Activated CD8-positive, alpha-beta T cell treated with anti-CD3 and anti-CD28 coated beads, Interleukin-2, amount 10 ng/mL, durations not matched to agents 7 days and 5 days (primary cell): ENCODE data around the gene SPATA3. TPM values are rescaled to one million over a fixed set of nuclear protein-coding genes. Genes with fewer than 3 reads are reported as not detected.

ENCODE experiments used
- ATAC-seq: fragments of 150-1000 bp; cut with Tn5 transposase; one replicate; pipeline ENCODE4 v1.10.0; 2021; ENCODE audit warnings: moderate library complexity
- CTCF ChIA-PET: fragments of 350-600 bp; sonication (Branson Sonifier 250); formaldehyde crosslinking; loops from one replicate; lab custom pipeline; 2021; ENCODE audit warnings: antibody characterized with exemption; lab: Charles Lee
- POLR2A ChIA-PET: fragments of 350-600 bp; sonication (Branson Sonifier 250); formaldehyde crosslinking; loops from one replicate; lab custom pipeline; 2021; ENCODE audit warnings: antibody characterized with exemption; lab: Charles Lee
- DNase-seq: peaks from one replicate; pipeline ENCODE4 v3.0.0-alpha.2; 2020
- H3K27ac Mint-ChIP-seq: one replicate; pipeline ENCODE4 v1.8.0; 2021; ENCODE audit warnings: mild to moderate bottlenecking, mixed read lengths
- H3K27me3 Mint-ChIP-seq: one replicate; pipeline ENCODE4 v1.8.0; 2021; ENCODE audit warnings: low read depth, mixed read lengths
- H3K36me3 Mint-ChIP-seq: one replicate; pipeline ENCODE4 v1.8.0; 2021; ENCODE audit warnings: low read depth, mixed read lengths
- H3K4me1 Mint-ChIP-seq: one replicate; pipeline ENCODE4 v1.8.0; 2021; ENCODE audit warnings: low read depth, mixed read lengths
- H3K4me3 Mint-ChIP-seq: one replicate; pipeline ENCODE4 v1.8.0; 2021; ENCODE audit warnings: mild to moderate bottlenecking, mixed read lengths
- H3K9me3 Mint-ChIP-seq: one replicate; pipeline ENCODE4 v1.8.0; 2022; ENCODE audit warnings: mixed read lengths; ENCODE audit not compliant: insufficient read depth
- total RNA-seq, 2 experiments: library from RNA; stranded (reverse); gene quantifications; one replicate each; pipeline ENCODE4 v1.2.3, GENCODE V29; 2021

Gene SPATA3
- under 1 TPM in 1 of 2 experiments, not detected in 1; 0.29 TPM for total RNA-seq

DNA sequence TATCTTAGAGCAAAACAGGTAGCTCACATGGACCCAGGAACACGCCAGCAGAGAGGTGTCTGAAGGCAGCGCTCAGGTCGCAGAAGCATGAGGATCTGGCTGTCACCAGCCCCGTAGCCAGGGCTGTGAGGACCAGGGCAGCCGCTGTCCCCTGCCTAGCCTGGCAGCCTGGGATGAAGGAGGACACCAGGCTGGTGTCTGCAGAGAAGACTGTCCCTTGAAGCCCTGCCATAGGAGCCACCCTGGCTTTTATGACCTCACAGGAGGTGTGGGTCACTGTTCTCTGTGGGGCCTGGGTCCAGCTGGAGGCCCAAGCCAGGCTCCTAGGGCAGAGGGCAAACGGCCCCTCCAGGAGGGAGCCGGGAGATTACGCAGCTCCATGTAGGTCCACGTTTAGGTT, at the start of gene SPATA3:
Gene SPATA3, plus strand, starts transcription at position 301 of the 400 bp plus-strand sequence. CDS start 113 bp downstream, outside the sequence.
- ChIA-PET CTCF (interaction anchor here (1.2 to 2.0 kb wide), 2 partner anchors 8 to 172 kb away, joined by 4 to 7 read pairs; no protein-coding TSS in a partner anchor), POLR2A (no interaction called here)
- no peak for DNase-seq
- no peaks in the 10 kb centered on the region for H3K36me3 Mint-ChIP-seq
- H3K27ac Mint-ChIP-seq = no peak within 1 kb of the TSS
- no peaks in the 10 kb centered on the region for H3K4me1 Mint-ChIP-seq
- H3K9me3 Mint-ChIP-seq = no peaks in the 10 kb centered on the region
- ATAC-seq = no peak
- no peak within 1 kb of the TSS for H3K4me3 Mint-ChIP-seq
- H3K27me3 Mint-ChIP-seq = peaks cover 55% of the 10 kb centered on the region

GRCh38 chr2:230946429-230947234, 49.3 kb upstream of the SPATA3 start:
- ATAC-seq (no peak), DNase-seq (no peak)
- POLR2A ChIA-PET = interaction anchor here (0.7 to 0.9 kb wide), 3 partner anchors 11 to 41 kb away, joined by 3 to 4 read pairs (median 3); no protein-coding TSS in a partner anchor
- Mint-ChIP-seq H3K4me3 (no peak overlapping the region), H3K27ac (peak overlapping the region; percentile 4), H3K9me3 (no peaks in the 10 kb centered on the region), H3K27me3 (no peaks in the 10 kb centered on the region), H3K36me3 (no peaks in the 10 kb centered on the region), H3K4me1 (peaks cover 66% of the 10 kb centered on the region)
- CTCF ChIA-PET = interaction anchor here (0.7 to 4.2 kb wide), 7 partner anchors 13 to 106 kb away, joined by 3 to 22 read pairs (median 3); partner anchors contain the start of gene GPR55

DNA sequence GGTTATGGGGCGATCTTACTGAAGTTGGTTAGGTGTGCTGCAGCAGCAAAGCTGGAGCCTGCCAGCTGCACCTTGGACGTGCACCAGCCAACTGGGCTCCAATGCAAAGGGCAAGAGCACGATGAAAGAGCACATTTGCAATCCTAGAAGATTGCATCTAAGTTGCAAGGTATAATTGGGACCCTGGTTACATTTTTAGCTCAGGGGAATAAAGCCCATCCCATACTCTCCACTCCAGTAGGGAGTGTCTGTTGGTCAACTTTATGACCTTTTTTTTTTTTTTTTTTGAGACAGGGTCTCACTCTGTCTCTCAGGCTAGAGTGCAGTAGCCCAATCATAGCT, 48.7 kb upstream of the SPATA3 start:
- Mint-ChIP-seq H3K4me1 (peaks cover 66% of the 10 kb centered on the region), H3K27ac (peak overlapping the region; percentile 4), H3K36me3 (no peaks in the 10 kb centered on the region), H3K4me3 (no peak overlapping the region), H3K27me3 (no peaks in the 10 kb centered on the region), H3K9me3 (no peaks in the 10 kb centered on the region)
- CTCF ChIA-PET = interaction anchor here (0.7 to 4.2 kb wide), 8 partner anchors 8 to 106 kb away, joined by 3 to 22 read pairs (median 4); partner anchors contain the start of gene GPR55
- DNase-seq (no peak), ATAC-seq (no peak)
- POLR2A ChIA-PET = interaction anchor here (0.7 to 1.3 kb wide), 6 partner anchors 9 to 42 kb away, joined by 3 to 6 read pairs (median 4); no protein-coding TSS in a partner anchor

GRCh38 chr2:230947908-230948365, 48.0 kb upstream of the SPATA3 start:
- H3K27me3 Mint-ChIP-seq = no peaks in the 10 kb centered on the region
- peak overlapping the region; percentile 72 for H3K27ac Mint-ChIP-seq
- ChIA-PET POLR2A (interaction anchor here (0.6 to 1.4 kb wide), 5 partner anchors 9 to 41 kb away, joined by 3 to 6 read pairs (median 4); no protein-coding TSS in a partner anchor), CTCF (interaction anchor here (0.7 to 4.2 kb wide), 7 partner anchors 9 to 105 kb away, joined by 3 to 22 read pairs (median 4); partner anchors contain the start of gene GPR55)
- ATAC-seq (no peak), DNase-seq (peak; percentile 40)
- peaks cover 65% of the 10 kb centered on the region for H3K4me1 Mint-ChIP-seq
- H3K4me3 Mint-ChIP-seq = no peak overlapping the region
- no peaks in the 10 kb centered on the region for H3K9me3 Mint-ChIP-seq
- H3K36me3 Mint-ChIP-seq = peaks cover 3% of the 10 kb centered on the region

GRCh38 chr2:230949966-230950873, 45.7 kb upstream of the SPATA3 start:
- no peak for DNase-seq
- CTCF ChIA-PET = interaction anchor here (1.0 to 4.2 kb wide), 4 partner anchors 23 to 37 kb away, joined by 3 to 22 read pairs (median 4); partner anchors contain the start of gene GPR55
- POLR2A ChIA-PET = no interaction called here
- Mint-ChIP-seq H3K27me3 (no peaks in the 10 kb centered on the region), H3K36me3 (peaks cover 3% of the 10 kb centered on the region), H3K4me1 (peaks cover 64% of the 10 kb centered on the region), H3K9me3 (no peaks in the 10 kb centered on the region), H3K27ac (peak overlapping the region; percentile 18), H3K4me3 (no peak overlapping the region)
- ATAC-seq = no peak

DNA sequence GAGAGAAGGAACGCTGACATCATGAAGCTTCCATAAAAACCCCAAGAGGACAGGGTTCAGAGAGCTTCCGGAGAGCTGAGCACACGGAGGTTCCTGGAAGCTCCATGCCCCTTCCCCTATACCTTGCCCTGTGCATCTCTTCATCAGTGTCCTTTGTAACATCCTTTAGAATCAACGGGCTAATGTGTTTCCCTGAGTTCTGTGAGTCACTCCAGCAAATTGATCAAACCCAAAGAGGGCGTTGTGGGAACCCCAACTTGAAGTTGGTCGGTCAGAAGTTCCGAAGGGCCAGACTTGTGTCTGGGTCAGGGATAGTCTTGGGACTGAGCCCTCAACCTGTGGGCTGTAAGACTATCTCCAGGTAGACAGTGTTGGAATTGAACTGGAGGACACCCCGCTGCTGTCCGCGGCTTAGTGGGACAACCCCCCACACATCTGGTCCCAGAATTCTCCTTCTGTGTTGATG, 45.0 kb upstream of the SPATA3 start:
- no peak for DNase-seq
- ChIA-PET POLR2A (interaction anchor here (1.1 kb wide), 1 partner anchor 20 kb away, joined by 3 read pairs; no protein-coding TSS in a partner anchor), CTCF (interaction anchor here (1.1 to 2.4 kb wide), 2 partner anchors 24 to 34 kb away, joined by 3 to 6 read pairs; no protein-coding TSS in a partner anchor)
- no peak overlapping the region for H3K4me3 Mint-ChIP-seq
- no peaks in the 10 kb centered on the region for H3K9me3 Mint-ChIP-seq
- peaks cover 3% of the 10 kb centered on the region for H3K36me3 Mint-ChIP-seq
- H3K4me1 Mint-ChIP-seq = peaks cover 64% of the 10 kb centered on the region
- H3K27ac Mint-ChIP-seq = no peak overlapping the region
- no peak for ATAC-seq
- H3K27me3 Mint-ChIP-seq = no peaks in the 10 kb centered on the region

GRCh38 chr2:230951396-230951795, 44.5 kb upstream of the SPATA3 start:
- H3K27ac Mint-ChIP-seq = no peak overlapping the region

DNA sequence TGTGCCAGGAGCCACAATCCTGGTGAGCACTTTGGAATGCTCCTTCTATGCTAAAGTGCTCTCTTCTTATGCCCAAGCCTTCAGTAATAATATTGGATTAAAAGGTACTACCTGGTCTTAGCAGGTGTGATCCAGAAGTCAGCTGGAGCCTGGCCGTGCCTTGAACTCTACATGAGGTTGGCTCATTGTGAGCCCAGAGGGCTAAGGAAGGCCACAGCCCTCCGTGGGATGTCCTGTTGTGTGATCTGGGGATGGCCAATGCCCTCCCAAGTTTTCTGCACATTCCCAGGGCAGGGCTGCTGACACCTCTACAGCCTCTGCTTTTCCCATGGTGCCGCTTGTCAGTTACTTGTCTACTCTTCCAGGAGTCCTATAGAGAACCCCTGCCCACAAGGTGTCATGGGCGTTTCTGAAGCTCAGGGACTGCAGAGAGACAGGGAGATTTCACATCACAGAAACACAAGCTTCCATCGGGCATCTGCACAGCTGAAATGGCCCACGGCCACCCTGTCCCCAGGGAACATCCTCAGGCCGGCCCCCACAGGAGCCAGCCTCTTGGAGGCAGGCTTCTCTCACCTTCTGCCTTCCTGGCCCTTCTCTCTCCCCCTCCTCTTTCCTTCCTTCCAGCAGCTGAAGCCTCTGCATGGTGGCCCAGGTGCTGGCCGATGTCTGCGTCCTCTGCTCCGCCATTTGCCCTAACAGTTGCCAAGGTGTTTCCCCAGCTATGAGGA, 43.5 kb upstream of the SPATA3 start:
- CTCF ChIA-PET = interaction anchor here (1.0 kb wide), 1 partner anchor 28 kb away, joined by 5 read pairs; the partner anchor contains the start of gene GPR55
- Mint-ChIP-seq H3K9me3 (no peaks in the 10 kb centered on the region), H3K27ac (no peak overlapping the region), H3K27me3 (no peaks in the 10 kb centered on the region), H3K4me1 (peaks cover 58% of the 10 kb centered on the region), H3K4me3 (no peak overlapping the region), H3K36me3 (peaks cover 3% of the 10 kb centered on the region)
- DNase-seq (no peak), ATAC-seq (no peak)
- POLR2A ChIA-PET = interaction anchor here (1.1 kb wide), 1 partner anchor 32 kb away, joined by 3 read pairs; no protein-coding TSS in a partner anchor

More at GRCh38 chr2:230951396-230951795, 44.5 kb upstream of the SPATA3 start:
- Mint-ChIP-seq H3K4me3 (no peak overlapping the region), H3K27me3 (no peaks in the 10 kb centered on the region), H3K4me1 (peaks cover 59% of the 10 kb centered on the region), H3K36me3 (peaks cover 3% of the 10 kb centered on the region), H3K9me3 (no peaks in the 10 kb centered on the region)
- DNase-seq (no peak), ATAC-seq (no peak)
- CTCF ChIA-PET = interaction anchor here (1.1 to 2.4 kb wide), 2 partner anchors 24 to 34 kb away, joined by 3 to 6 read pairs; no protein-coding TSS in a partner anchor
- POLR2A ChIA-PET = interaction anchor here (1.1 kb wide), 1 partner anchor 21 kb away, joined by 3 read pairs; no protein-coding TSS in a partner anchor

DNA sequence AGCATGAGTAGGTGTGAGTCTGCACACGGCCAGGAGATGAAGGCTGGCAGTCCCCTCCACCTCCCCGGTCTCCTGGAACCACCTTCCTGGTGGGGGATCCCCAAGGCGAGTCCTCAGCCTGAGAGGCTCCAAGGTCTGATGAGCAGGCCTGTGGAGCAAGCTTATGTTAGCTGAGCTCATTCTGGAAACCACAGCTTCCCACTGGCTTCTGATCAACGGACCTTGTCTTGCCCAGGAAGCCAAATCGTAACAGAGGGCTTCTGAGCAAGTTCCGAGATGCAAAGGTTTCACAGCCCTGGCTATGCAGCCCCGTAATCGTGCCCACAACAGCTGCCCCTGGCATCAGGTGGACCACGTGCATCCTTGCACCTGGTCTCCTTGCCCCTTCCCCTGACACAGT, 42.1 kb upstream of the SPATA3 start:
- Mint-ChIP-seq H3K4me3 (no peak overlapping the region), H3K27ac (no peak overlapping the region), H3K36me3 (peaks cover 3% of the 10 kb centered on the region), H3K4me1 (peaks cover 59% of the 10 kb centered on the region), H3K27me3 (no peaks in the 10 kb centered on the region), H3K9me3 (no peaks in the 10 kb centered on the region)
- ChIA-PET CTCF (interaction anchor here (2.5 kb wide), 1 partner anchor 29 kb away, joined by 7 read pairs; no protein-coding TSS in a partner anchor), POLR2A (interaction anchor here (0.9 kb wide), 1 partner anchor 29 kb away, joined by 3 read pairs; the partner anchor contains the start of gene GPR55)
- no peak for DNase-seq
- ATAC-seq = no peak

DNA sequence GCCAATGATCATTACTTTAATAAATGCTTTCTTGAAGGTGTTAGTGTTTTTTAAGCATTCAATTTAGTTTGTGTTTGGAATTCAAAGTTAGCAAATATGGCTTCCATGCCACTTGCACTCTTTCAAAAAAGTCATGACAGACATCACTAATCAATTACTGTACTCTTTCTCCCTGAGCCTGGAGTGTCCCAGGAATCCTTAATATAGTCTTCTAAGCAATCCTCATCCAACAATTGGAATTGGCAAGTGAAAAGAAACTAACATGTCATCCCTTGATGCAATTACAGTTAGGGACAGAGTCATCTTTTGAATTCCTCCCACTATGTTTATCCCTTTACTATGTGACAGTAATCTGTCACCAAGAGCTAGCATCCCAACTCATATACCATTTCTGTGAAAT, 41.2 kb upstream of the SPATA3 start:
- no peak for ATAC-seq
- Mint-ChIP-seq H3K36me3 (peaks cover 3% of the 10 kb centered on the region), H3K27ac (no peak overlapping the region), H3K9me3 (no peaks in the 10 kb centered on the region), H3K4me3 (no peak overlapping the region), H3K27me3 (no peaks in the 10 kb centered on the region), H3K4me1 (peaks cover 63% of the 10 kb centered on the region)
- ChIA-PET CTCF (interaction anchor here (0.5 to 2.5 kb wide), 5 partner anchors 9 to 98 kb away, joined by 3 to 7 read pairs (median 5); no protein-coding TSS in a partner anchor), POLR2A (no interaction called here)
- no peak for DNase-seq
